Panc1 (cell line): ENCODE results near the gene KLHL3.

Source experiments
- CTCF ChIP-seq: fragments of 450-650 bp; IDR thresholded peaks from 2 replicates; pipeline ENCODE4 v1.5.1; 2017; ENCODE audit warnings: mild to moderate bottlenecking
- POLR2AphosphoS5 ChIP-seq: IDR thresholded peaks from 2 replicates; pipeline ENCODE4 v1.6.1; 2012; ENCODE audit warnings: mild to moderate bottlenecking, low read depth, low read length, moderate library complexity
- REST ChIP-seq, 2 experiments: IDR thresholded peaks; 2 replicates each; pipeline ENCODE4 v1.6.1; 2011 to 2012; ENCODE audit warnings: low read depth in 2 of 2, control low read depth in 1 of 2, low read length in 1 of 2, mild to moderate bottlenecking in 1 of 2, moderate library complexity in 1 of 2; ENCODE audit not compliant: insufficient read depth in 1 of 2
- SIN3A ChIP-seq: IDR thresholded peaks from 2 replicates; pipeline ENCODE4 v1.6.1; 2012; ENCODE audit warnings: low read depth, mild to moderate bottlenecking, low read length, moderate library complexity, borderline replicate concordance; ENCODE audit not compliant: insufficient read depth

- TF ChIP-seq CTCF, result peak; percentile 82; the same call in 1 of the 2 replicates
- no peak for TF ChIP-seq SIN3A
- no peak for TF ChIP-seq REST (IDR thresholded peaks at IDR 0.05; ENCODE audit: insufficient read depth in 1 of 2, low read depth in 2 of 2, low read length in 1 of 2)
- no peak; the same call in none of the 2 replicates for TF ChIP-seq POLR2AphosphoS5
Measured at GRCh38 chr5:137751869-137752491, 16.1 kb upstream of the KLHL3 start.
